GM23338 (cell line): ENCODE results near the gene ACSL3. TPM values are rescaled to one million over a fixed set of nuclear protein-coding genes. Genes with fewer than 3 reads are reported as not detected.

Experiments used
- ATAC-seq: fragments of 200-7000 bp; cut with Tn5 transposase; 3 replicates; pipeline ENCODE4 v1.9.1; 2020
- DNase-seq: peaks from one replicate; pipeline ENCODE4 v3.0.0-alpha.2; 2015; ENCODE audit warnings: low spot score
- H2AFZ ChIP-seq: fragments of 200-600 bp; sonication (generic); 2 replicates; pipeline ENCODE4 v1.8.0; 2016; ENCODE audit warnings: antibody characterized with exemption, mild to moderate bottlenecking, moderate library complexity
- H3F3A ChIP-seq: fragments of 200-600 bp; sonication (generic); replicated peaks from 2 replicates; pipeline ENCODE4 v1.8.0; 2017; ENCODE audit warnings: antibody characterized with exemption, mixed run types, low read depth
- H3K27ac ChIP-seq: fragments of 200-600 bp; sonication (generic); 2 replicates; pipeline ENCODE4 v1.6.1; 2016; ENCODE audit warnings: low read depth
- H3K27me3 ChIP-seq: fragments of 200-600 bp; sonication (generic); 2 replicates; pipeline ENCODE4 v1.8.0; 2016; ENCODE audit warnings: mild to moderate bottlenecking, mixed run types, moderate library complexity; ENCODE audit not compliant: insufficient read depth
- H3K36me3 ChIP-seq: fragments of 200-600 bp; sonication (generic); 2 replicates; pipeline ENCODE4 v1.8.0; 2016; ENCODE audit warnings: mild to moderate bottlenecking; ENCODE audit not compliant: insufficient read depth
- H3K4me1 ChIP-seq: fragments of 200-600 bp; sonication (generic); 2 replicates; pipeline ENCODE4 v1.8.0; 2016; ENCODE audit warnings: mild to moderate bottlenecking, moderate library complexity; ENCODE audit not compliant: insufficient read depth
- H3K4me2 ChIP-seq: fragments of 200-600 bp; sonication (generic); 2 replicates; pipeline ENCODE4 v1.7.1; 2017; ENCODE audit warnings: mixed run types
- H3K4me3 ChIP-seq: fragments of 200-600 bp; sonication (generic); 2 replicates; pipeline ENCODE4 v1.6.1; 2016; ENCODE audit warnings: mixed run types
- H3K79me2 ChIP-seq: fragments of 200-600 bp; sonication (generic); replicated peaks from 2 replicates; pipeline ENCODE4 v1.8.0; 2017; ENCODE audit warnings: mild to moderate bottlenecking; ENCODE audit not compliant: insufficient read depth
- H3K9me2 ChIP-seq: fragments of 200-600 bp; sonication (generic); 2 replicates; pipeline ENCODE4 v1.8.0; 2017; ENCODE audit not compliant: insufficient read depth
- H4K20me1 ChIP-seq: fragments of 200-600 bp; sonication (generic); replicated peaks from 2 replicates; pipeline ENCODE4 v1.8.0; 2017; ENCODE audit warnings: mild to moderate bottlenecking; ENCODE audit not compliant: insufficient read depth
- H3K27ac Mint-ChIP-seq: 2 replicates; pipeline ENCODE4 v1.8.0; 2020; ENCODE audit warnings: inconsistent platforms, mild to moderate bottlenecking, moderate library complexity, mixed read lengths
- H3K27me3 Mint-ChIP-seq: 3 replicates; pipeline ENCODE4 v1.8.0; 2022; ENCODE audit warnings: low read depth, mild to moderate bottlenecking, moderate library complexity, mixed read lengths, inconsistent platforms; ENCODE audit not compliant: insufficient read depth, poor library complexity
- H3K36me3 Mint-ChIP-seq: 3 replicates; pipeline ENCODE4 v1.8.0; 2021; ENCODE audit warnings: low read depth, mild to moderate bottlenecking, inconsistent platforms, moderate library complexity, mixed read lengths
- H3K4me1 Mint-ChIP-seq: 3 replicates; pipeline ENCODE4 v1.8.0; 2020; ENCODE audit warnings: mild to moderate bottlenecking, inconsistent platforms, mixed read lengths
- H3K4me3 Mint-ChIP-seq: 3 replicates; pipeline ENCODE4 v1.8.0; 2021; ENCODE audit warnings: moderate library complexity, mild to moderate bottlenecking, inconsistent platforms, mixed read lengths
- H3K9me3 Mint-ChIP-seq: 3 replicates; pipeline ENCODE4 v1.8.0; 2020; ENCODE audit warnings: moderate library complexity, mild to moderate bottlenecking, inconsistent platforms, mixed read lengths
- CREB1 ChIP-seq: fragments of 250-450 bp; sonication (Bioruptor Pico); IDR thresholded peaks from 2 replicates; pipeline ENCODE4 v1.5.0; 2020; ENCODE audit warnings: low read depth, mild to moderate bottlenecking, moderate library complexity
- EZH2 ChIP-seq: fragments of 200-600 bp; sonication (generic); IDR thresholded peaks from one replicate; pipeline ENCODE4 v1.8.0; 2017; ENCODE audit warnings: antibody characterized with exemption, mild to moderate bottlenecking, low read depth; ENCODE audit not compliant: unreplicated experiment
- ZNF114 ChIP-seq: fragments of 250-450 bp; sonication (Bioruptor Pico); IDR thresholded peaks from 2 replicates; pipeline ENCODE4 v1.5.0; 2020; ENCODE audit warnings: mild to moderate bottlenecking, moderate library complexity
- ZNF331 ChIP-seq: fragments of 250-450 bp; sonication (Bioruptor Pico); IDR thresholded peaks from 2 replicates; pipeline ENCODE4 v1.5.0; 2020; ENCODE audit warnings: low read depth, mild to moderate bottlenecking, moderate library complexity
- polyA plus RNA-seq: library from polyadenylated mRNA; unstranded; fragments of >200 nt; fragmentation: Nextera tagmentation; extraction: Ambion mirVana; gene quantifications from 2 replicates; pipeline ENCODE4 v1.2.1, GENCODE V29; 2016
- total RNA-seq: library from RNA; depleted of rRNA; stranded (reverse); fragments of >200 nt; shearing (Covaris generic); gene quantifications from 2 replicates; pipeline ENCODE4 v1.2.3, GENCODE V29; 2014
- TF ChIP-seq, protein P1 (sequence below): fragments of 250-450 bp; sonication (Bioruptor Pico); IDR thresholded peaks from 2 replicates; pipeline ENCODE4 v1.5.0; 2020; ENCODE audit warnings: mild to moderate bottlenecking, moderate library complexity

ACSL3 gene
- total and polyA plus RNA-seq, 2 experiments from 2014 or later = 55.3 to 130 TPM

DNA sequence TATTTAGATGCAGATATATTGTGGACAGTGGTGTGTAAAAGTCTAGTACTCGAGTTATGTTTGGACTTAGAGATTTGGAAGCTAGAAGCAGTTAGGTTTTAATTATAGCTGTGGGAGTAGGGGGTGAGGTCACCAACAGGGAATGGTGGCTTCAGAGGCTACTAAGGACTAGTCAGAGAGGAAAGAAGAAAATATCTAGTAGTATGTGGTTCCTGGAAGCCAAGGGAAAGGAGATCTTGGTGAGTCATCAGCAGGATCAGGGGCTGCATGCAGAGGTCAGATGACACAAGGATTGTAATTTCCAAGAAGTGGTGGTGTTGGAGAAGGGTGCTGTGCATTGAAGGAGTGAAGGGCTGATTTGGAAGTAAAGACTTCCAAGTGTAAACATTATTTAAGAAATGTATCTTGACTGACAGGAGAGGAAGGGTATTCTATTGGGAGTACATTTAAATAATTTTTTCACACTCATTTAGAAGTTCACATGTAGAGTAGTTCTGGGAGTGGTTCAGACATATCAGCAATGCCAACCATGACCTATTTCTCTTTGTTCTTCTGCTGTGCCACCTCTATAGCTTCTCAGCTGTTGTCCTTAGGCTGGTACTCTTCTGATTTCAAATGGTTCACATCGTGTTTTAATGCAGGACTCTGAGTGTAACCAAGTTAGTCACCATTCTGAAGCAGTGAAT is 59.1 kb downstream of the ACSL3 start:
- no peak for ATAC-seq
- H3K9me3 Mint-ChIP-seq = no peaks in the 10 kb centered on the region
- TF ChIP-seq EZH2 (no peak), ZNF114 (CRISPR knock-in tag) (no peak), CREB1 (no peak)
- TF ChIP-seq, protein P1, sequence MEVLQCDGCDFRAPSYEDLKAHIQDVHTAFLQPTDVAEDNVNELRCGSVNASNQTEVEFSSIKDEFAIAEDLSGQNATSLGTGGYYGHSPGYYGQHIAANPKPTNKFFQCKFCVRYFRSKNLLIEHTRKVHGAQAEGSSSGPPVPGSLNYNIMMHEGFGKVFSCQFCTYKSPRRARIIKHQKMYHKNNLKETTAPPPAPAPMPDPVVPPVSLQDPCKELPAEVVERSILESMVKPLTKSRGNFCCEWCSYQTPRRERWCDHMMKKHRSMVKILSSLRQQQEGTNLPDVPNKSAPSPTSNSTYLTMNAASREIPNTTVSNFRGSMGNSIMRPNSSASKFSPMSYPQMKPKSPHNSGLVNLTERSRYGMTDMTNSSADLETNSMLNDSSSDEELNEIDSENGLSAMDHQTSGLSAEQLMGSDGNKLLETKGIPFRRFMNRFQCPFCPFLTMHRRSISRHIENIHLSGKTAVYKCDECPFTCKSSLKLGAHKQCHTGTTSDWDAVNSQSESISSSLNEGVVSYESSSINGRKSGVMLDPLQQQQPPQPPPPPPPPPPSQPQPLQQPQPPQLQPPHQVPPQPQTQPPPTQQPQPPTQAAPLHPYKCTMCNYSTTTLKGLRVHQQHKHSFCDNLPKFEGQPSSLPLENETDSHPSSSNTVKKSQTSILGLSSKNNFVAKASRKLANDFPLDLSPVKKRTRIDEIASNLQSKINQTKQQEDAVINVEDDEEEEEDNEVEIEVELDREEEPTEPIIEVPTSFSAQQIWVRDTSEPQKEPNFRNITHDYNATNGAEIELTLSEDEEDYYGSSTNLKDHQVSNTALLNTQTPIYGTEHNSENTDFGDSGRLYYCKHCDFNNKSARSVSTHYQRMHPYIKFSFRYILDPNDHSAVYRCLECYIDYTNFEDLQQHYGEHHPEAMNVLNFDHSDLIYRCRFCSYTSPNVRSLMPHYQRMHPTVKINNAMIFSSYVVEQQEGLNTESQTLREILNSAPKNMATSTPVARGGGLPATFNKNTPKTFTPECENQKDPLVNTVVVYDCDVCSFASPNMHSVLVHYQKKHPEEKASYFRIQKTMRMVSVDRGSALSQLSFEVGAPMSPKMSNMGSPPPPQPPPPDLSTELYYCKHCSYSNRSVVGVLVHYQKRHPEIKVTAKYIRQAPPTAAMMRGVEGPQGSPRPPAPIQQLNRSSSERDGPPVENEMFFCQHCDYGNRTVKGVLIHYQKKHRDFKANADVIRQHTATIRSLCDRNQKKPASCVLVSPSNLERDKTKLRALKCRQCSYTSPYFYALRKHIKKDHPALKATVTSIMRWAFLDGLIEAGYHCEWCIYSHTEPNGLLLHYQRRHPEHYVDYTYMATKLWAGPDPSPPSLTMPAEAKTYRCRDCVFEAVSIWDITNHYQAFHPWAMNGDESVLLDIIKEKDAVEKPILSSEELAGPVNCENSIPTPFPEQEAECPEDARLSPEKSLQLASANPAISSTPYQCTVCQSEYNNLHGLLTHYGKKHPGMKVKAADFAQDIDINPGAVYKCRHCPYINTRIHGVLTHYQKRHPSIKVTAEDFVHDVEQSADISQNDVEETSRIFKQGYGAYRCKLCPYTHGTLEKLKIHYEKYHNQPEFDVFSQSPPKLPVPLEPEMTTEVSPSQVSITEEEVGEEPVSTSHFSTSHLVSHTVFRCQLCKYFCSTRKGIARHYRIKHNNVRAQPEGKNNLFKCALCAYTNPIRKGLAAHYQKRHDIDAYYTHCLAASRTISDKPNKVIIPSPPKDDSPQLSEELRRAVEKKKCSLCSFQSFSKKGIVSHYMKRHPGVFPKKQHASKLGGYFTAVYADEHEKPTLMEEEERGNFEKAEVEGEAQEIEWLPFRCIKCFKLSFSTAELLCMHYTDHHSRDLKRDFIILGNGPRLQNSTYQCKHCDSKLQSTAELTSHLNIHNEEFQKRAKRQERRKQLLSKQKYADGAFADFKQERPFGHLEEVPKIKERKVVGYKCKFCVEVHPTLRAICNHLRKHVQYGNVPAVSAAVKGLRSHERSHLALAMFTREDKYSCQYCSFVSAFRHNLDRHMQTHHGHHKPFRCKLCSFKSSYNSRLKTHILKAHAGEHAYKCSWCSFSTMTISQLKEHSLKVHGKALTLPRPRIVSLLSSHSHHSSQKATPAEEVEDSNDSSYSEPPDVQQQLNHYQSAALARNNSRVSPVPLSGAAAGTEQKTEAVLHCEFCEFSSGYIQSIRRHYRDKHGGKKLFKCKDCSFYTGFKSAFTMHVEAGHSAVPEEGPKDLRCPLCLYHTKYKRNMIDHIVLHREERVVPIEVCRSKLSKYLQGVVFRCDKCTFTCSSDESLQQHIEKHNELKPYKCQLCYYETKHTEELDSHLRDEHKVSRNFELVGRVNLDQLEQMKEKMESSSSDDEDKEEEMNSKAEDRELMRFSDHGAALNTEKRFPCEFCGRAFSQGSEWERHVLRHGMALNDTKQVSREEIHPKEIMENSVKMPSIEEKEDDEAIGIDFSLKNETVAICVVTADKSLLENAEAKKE = no peak
- peaks cover 14% of the 10 kb centered on the region; the same call in 1 of the 2 replicates for H3K36me3 ChIP-seq
- H3K9me2 ChIP-seq = no peaks in the 10 kb centered on the region
- DNase-seq = no peak
- H3K27me3 Mint-ChIP-seq = no peaks in the 10 kb centered on the region
- no peaks in the 10 kb centered on the region for H3K27me3 ChIP-seq
- peaks cover 23% of the 10 kb centered on the region for H3K4me1 ChIP-seq
- peaks cover 36% of the 10 kb centered on the region for H3K4me1 Mint-ChIP-seq
- no peaks in the 10 kb centered on the region; the same call in 1 of the 2 replicates for H4K20me1 ChIP-seq
- no peak overlapping the region for H3K4me3 ChIP-seq
- no peak overlapping the region for H3K27ac ChIP-seq
- no peak overlapping the region for H3K4me2 ChIP-seq
- no peak overlapping the region for H2AFZ ChIP-seq
- H3K36me3 Mint-ChIP-seq = peaks cover 52% of the 10 kb centered on the region
- H3K27ac Mint-ChIP-seq = peak overlapping the region; percentile 85
- H3K4me3 Mint-ChIP-seq = no peak overlapping the region
- peaks cover 31% of the 10 kb centered on the region for H3K79me2 ChIP-seq
- no peaks in the 10 kb centered on the region for H3F3A ChIP-seq

GRCh38 chr2:222920657-222921186 is 59.9 kb downstream of the ACSL3 start:
- H3F3A ChIP-seq = no peaks in the 10 kb centered on the region
- no peak overlapping the region for H3K4me3 ChIP-seq
- peaks cover 20% of the 10 kb centered on the region for H3K4me1 ChIP-seq
- H2AFZ ChIP-seq = no peak overlapping the region
- H3K4me3 Mint-ChIP-seq = no peak overlapping the region; the same call in 2 of the 3 replicates
- H4K20me1 ChIP-seq = no peaks in the 10 kb centered on the region; the same call in 1 of the 2 replicates
- H3K4me1 Mint-ChIP-seq = peaks cover 32% of the 10 kb centered on the region
- H3K36me3 ChIP-seq = peaks cover 14% of the 10 kb centered on the region; the same call in 1 of the 2 replicates
- H3K4me2 ChIP-seq = no peak overlapping the region
- H3K36me3 Mint-ChIP-seq = peaks cover 57% of the 10 kb centered on the region
- H3K27me3 ChIP-seq = no peaks in the 10 kb centered on the region
- peaks cover 24% of the 10 kb centered on the region for H3K79me2 ChIP-seq
- DNase-seq = peak; percentile 47
- H3K9me3 Mint-ChIP-seq = no peaks in the 10 kb centered on the region
- no peak overlapping the region for H3K27ac ChIP-seq
- H3K27ac Mint-ChIP-seq = no peak overlapping the region; the same call in 1 of the 2 replicates
- H3K9me2 ChIP-seq = no peaks in the 10 kb centered on the region
- peak; percentile 71 for ATAC-seq
- no peaks in the 10 kb centered on the region for H3K27me3 Mint-ChIP-seq
- TF ChIP-seq, protein P1 = 0 out of 2 replicates have a peak, but pooled peaks have one; percentile 10
- no peak for TF ChIP-seq ZNF331
